ENCODE measurements around the gene RTN3.

Gene RTN3

DNA sequence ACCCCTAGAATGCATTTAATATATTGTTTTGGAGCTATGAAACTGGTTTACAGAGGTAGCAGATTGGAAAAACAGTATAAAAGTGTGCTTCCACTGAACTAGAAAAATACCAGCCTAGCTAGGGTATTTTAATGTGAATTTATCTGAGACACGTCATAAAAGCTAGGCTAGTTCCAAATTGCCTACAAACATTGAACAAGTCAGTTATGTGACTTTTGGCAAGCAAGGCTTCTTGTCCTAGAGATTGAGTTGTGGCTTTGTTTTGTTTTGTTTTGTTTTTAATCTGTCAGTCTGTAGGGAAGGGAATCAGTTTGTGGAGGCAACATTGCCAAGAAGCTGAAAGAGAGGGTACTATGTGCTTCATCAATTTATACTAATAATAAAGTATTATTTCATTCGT lies 24.2 kb downstream of the RTN3 start:
- no peak overlapping the region for H3K27ac Mint-ChIP-seq
- H3K27me3 Mint-ChIP-seq: no peaks in the 10 kb centered on the region
- H3K4me3 Mint-ChIP-seq: no peak overlapping the region
- peaks cover 10% of the 10 kb centered on the region for H3K4me1 Mint-ChIP-seq (ENCODE audit: low read depth)
- H3K9me3 Mint-ChIP-seq (ENCODE audit: low read depth): no peaks in the 10 kb centered on the region
- H3K36me3 Mint-ChIP-seq: peaks cover 2% of the 10 kb centered on the region

DNA sequence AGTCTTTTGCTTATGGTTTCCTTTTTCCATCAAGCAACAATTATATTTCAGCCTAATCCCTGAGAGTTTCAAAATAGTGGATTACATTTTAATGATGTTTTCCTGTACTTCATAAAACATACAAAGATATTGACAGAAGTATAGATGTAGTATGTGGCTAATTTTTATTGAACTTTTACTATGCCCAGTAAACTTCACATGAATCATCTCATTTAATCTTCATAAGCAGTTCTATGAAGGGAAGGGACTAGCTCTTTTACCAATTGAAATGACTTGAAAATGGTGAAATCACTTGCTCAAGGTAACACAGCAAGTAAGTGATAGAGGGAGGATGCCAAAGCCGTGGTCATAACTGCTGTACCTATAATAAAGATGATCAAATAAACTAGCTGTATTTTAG lies 27.5 kb downstream of the RTN3 start:
- no peaks in the 10 kb centered on the region for H3K9me3 Mint-ChIP-seq (ENCODE audit: low read depth)
- H3K27ac Mint-ChIP-seq: no peak overlapping the region
- no peak overlapping the region for H3K4me3 Mint-ChIP-seq
- no peaks in the 10 kb centered on the region for H3K27me3 Mint-ChIP-seq
- peaks cover 2% of the 10 kb centered on the region for H3K36me3 Mint-ChIP-seq
- peaks cover 10% of the 10 kb centered on the region for H3K4me1 Mint-ChIP-seq (ENCODE audit: low read depth)

DNA sequence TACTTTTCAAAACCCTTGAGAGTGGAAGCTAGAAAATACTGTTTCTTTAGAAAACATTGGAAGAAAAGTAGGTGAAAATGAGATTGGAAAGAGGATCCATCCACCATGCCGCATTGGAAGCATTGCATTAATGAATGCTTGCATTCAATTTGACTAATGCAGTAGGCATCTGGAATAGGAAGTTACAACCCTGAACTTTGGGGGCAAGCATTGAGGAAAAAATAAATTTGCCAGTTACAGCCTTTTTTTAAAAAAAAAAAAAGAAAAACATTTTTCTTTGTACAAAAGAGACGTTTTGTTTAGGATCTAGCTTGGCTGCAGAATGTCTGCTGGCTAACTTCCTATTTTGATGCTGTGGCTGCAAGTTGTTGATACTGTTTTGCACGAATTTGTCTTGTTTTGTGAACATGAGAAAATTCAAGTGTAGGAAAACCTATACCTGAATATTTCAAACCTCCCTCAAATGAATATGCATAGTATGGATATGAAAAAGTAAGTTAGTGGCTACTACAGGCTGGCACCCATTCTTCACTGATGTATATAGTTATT lies 28.1 kb downstream of the RTN3 start:
- no peak overlapping the region for H3K27ac Mint-ChIP-seq
- peaks cover 10% of the 10 kb centered on the region for H3K4me1 Mint-ChIP-seq (ENCODE audit: low read depth)
- peaks cover 2% of the 10 kb centered on the region for H3K36me3 Mint-ChIP-seq
- H3K27me3 Mint-ChIP-seq: no peaks in the 10 kb centered on the region
- no peaks in the 10 kb centered on the region for H3K9me3 Mint-ChIP-seq (ENCODE audit: low read depth)
- no peak overlapping the region for H3K4me3 Mint-ChIP-seq

DNA sequence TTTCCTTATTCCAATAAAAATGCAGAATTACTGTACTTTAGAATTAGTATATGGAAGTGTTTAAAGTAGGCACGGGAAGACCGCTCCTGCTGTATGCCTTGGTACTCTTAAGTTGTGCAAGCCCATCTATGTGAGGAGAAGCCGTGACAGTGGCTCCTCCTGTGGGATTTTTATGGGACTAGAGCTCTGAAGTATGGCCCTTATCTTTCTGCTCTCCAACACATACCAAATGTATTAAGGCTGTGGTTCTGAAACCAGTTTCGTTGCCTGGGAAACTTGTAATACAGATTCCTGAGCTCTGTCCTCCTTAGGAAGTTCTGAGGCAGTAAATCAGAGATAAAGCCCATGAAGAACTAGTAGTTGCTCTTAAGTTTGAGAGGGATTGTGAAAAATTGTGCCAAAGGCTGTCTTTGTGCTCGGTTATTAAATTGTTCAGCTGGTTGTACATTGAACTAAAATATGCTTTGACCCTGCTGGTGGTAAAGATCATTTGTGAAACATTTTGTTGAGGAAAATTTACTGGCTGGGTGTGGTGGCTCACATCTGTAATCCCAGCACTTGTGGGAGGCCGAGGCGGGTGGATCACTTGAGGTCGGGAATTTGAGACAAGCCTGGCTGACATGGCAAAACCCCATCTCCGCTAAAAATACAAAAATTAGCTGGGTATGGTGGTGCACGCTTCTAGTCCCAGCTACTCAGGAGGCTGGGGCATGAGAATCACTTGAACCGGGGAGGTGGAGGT lies 29.3 kb downstream of the RTN3 start:
- Mint-ChIP-seq H3K9me3 (ENCODE audit: low read depth) (no peaks in the 10 kb centered on the region), H3K4me3 (no peak overlapping the region), H3K4me1 (ENCODE audit: low read depth) (peaks cover 10% of the 10 kb centered on the region), H3K27ac (no peak overlapping the region), H3K36me3 (no peaks in the 10 kb centered on the region), H3K27me3 (no peaks in the 10 kb centered on the region)

DNA sequence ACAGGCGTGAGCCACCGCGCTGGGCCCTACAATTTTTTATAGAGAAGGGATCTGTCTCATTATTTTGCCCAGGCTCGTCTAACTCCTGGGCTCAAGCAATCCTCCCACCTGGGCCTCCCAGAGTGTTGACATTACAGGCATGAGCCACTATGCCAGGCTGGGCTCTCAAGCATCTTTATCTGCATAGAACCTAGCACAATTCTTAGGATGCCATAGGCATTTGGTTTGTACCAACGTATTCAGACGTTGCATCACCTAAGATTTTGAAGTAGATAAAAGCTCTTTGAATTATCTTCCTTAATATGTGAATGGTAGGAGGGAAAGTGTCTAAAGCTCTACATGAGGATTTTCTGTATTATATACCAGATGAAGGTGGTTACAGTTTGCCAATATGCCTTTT lies 30.5 kb downstream of the RTN3 start:
- no peaks in the 10 kb centered on the region for H3K36me3 Mint-ChIP-seq
- H3K4me3 Mint-ChIP-seq: no peak overlapping the region
- no peaks in the 10 kb centered on the region for H3K27me3 Mint-ChIP-seq
- H3K4me1 Mint-ChIP-seq (ENCODE audit: low read depth): peaks cover 10% of the 10 kb centered on the region
- H3K9me3 Mint-ChIP-seq (ENCODE audit: low read depth): no peaks in the 10 kb centered on the region
- no peak overlapping the region for H3K27ac Mint-ChIP-seq

DNA sequence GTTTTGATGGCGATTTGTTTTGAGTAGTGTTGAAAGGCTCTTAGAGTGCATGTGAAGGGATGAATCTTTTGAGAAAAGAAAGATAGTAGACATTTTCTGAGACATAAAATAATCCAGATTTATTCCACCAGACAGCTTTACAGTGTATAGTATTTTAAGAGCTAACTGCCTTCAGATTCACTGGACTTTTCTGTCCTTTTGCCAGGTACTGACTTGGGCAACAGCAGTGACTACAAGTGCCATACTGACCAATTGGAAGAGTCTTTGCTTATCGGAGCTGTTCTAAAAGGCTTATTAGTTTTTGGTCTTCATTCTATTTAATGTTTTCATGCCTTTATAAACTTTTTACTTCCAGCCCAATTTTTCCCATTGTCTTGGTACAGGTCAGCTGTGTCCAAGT lies 32.5 kb downstream of the RTN3 start:
- Mint-ChIP-seq H3K27me3 (no peaks in the 10 kb centered on the region), H3K4me1 (ENCODE audit: low read depth) (peaks cover 8% of the 10 kb centered on the region), H3K36me3 (no peaks in the 10 kb centered on the region), H3K27ac (no peak overlapping the region), H3K9me3 (ENCODE audit: low read depth) (no peaks in the 10 kb centered on the region), H3K4me3 (no peak overlapping the region)

DNA sequence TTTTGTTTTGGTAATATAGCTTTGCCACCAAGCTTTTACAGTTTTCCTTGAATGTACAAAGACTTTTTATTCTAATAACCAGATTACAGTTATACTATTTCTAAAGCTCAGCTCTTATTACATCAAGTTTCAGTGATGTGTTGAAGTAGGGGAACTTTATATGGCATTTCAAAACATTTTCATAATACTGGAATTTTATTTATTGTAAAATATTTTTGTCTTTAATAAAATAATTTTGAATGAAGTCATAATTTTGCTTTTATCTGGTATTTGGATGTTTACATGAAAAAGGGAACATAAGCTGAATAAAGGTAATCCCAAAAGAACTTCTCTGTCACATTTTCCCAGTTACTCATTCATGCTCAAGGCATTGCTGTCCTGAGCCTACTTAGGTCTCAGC lies 34.7 kb downstream of the RTN3 start:
- H3K9me3 Mint-ChIP-seq (ENCODE audit: low read depth): no peaks in the 10 kb centered on the region
- peaks cover 2% of the 10 kb centered on the region for H3K4me1 Mint-ChIP-seq (ENCODE audit: low read depth)
- H3K36me3 Mint-ChIP-seq: peaks cover 3% of the 10 kb centered on the region
- no peak overlapping the region for H3K4me3 Mint-ChIP-seq
- H3K27ac Mint-ChIP-seq: no peak overlapping the region
- no peaks in the 10 kb centered on the region for H3K27me3 Mint-ChIP-seq

DNA sequence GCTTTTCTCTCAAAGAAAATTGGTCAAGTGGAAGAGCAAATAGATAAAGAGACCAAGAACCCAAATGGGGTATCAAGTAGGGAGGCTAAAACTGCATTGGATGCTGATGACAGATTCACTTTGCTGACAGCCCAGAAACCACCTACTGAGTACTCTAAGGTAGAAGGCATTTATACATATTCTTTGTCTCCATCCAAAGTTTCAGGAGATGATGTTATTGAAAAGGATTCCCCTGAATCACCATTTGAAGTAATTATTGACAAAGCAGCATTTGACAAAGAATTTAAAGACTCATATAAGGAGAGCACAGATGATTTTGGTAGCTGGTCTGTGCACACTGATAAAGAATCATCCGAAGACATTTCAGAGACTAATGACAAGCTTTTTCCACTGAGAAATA lies 37.7 kb downstream of the RTN3 start:
- peaks cover 2% of the 10 kb centered on the region for H3K4me1 Mint-ChIP-seq (ENCODE audit: low read depth)
- no peak overlapping the region for H3K4me3 Mint-ChIP-seq
- H3K27ac Mint-ChIP-seq: no peak overlapping the region
- H3K36me3 Mint-ChIP-seq: peaks cover 3% of the 10 kb centered on the region
- H3K9me3 Mint-ChIP-seq (ENCODE audit: low read depth): no peaks in the 10 kb centered on the region
- no peaks in the 10 kb centered on the region for H3K27me3 Mint-ChIP-seq

DNA sequence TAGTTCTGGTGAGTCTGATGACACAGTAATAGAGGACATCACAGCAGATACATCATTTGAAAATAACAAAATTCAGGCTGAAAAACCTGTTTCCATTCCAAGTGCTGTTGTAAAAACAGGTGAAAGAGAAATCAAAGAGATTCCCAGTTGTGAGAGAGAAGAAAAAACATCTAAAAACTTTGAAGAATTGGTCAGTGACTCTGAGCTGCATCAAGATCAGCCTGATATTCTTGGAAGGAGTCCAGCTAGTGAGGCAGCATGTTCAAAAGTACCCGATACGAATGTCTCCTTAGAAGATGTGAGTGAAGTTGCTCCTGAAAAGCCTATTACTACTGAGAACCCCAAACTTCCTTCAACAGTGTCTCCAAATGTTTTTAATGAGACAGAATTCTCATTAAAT lies 38.7 kb downstream of the RTN3 start:
- Mint-ChIP-seq H3K27me3 (no peaks in the 10 kb centered on the region), H3K4me3 (no peak overlapping the region), H3K27ac (no peak overlapping the region), H3K4me1 (ENCODE audit: low read depth) (peaks cover under 1% of the 10 kb centered on the region), H3K36me3 (peaks cover 3% of the 10 kb centered on the region), H3K9me3 (ENCODE audit: low read depth) (no peaks in the 10 kb centered on the region)

DNA sequence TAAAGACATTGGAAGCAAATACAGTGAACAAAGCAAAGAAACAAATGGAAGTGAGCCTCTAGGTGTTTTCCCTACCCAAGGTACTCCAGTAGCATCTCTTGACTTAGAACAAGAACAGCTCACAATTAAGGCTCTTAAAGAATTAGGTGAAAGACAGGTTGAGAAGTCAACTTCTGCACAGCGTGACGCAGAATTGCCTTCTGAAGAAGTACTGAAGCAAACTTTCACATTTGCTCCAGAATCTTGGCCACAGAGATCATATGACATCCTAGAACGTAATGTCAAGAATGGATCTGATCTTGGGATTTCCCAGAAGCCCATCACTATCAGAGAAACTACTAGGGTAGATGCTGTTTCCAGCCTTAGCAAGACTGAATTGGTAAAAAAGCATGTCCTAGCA lies 39.3 kb downstream of the RTN3 start:
- no peaks in the 10 kb centered on the region for H3K9me3 Mint-ChIP-seq (ENCODE audit: low read depth)

DNA sequence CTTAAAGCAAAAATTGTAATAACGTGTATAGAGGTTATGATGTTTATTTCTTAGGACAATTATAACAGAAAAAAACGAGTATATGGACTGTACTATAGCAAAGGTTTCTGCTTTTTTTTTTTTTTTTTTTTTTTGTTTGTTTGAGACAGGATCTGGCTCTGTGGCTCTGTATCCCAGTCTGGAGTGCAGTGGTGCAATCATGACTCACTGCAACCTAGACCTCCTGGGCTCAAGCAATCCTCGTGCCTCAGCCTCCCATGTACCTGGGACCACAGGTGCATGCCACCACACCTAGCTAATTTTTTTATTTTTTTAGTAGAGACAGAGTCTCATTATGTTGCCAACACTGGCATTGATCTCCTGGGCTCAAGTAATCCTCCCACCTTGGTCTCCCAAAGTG lies 48.0 kb downstream of the RTN3 start:
- H3K27me3 Mint-ChIP-seq: no peaks in the 10 kb centered on the region
- H3K36me3 Mint-ChIP-seq: peaks cover 4% of the 10 kb centered on the region
- H3K4me3 Mint-ChIP-seq: no peak overlapping the region
- no peaks in the 10 kb centered on the region for H3K9me3 Mint-ChIP-seq (ENCODE audit: low read depth)
- H3K4me1 Mint-ChIP-seq (ENCODE audit: low read depth): no peaks in the 10 kb centered on the region
- H3K27ac Mint-ChIP-seq: no peak overlapping the region

More for the DNA sequence above, 39.3 kb downstream of the RTN3 start:
- Mint-ChIP-seq H3K27me3 (no peaks in the 10 kb centered on the region), H3K4me3 (no peak overlapping the region), H3K27ac (no peak overlapping the region), H3K4me1 (ENCODE audit: low read depth) (no peaks in the 10 kb centered on the region), H3K36me3 (peaks cover 3% of the 10 kb centered on the region)

DNA sequence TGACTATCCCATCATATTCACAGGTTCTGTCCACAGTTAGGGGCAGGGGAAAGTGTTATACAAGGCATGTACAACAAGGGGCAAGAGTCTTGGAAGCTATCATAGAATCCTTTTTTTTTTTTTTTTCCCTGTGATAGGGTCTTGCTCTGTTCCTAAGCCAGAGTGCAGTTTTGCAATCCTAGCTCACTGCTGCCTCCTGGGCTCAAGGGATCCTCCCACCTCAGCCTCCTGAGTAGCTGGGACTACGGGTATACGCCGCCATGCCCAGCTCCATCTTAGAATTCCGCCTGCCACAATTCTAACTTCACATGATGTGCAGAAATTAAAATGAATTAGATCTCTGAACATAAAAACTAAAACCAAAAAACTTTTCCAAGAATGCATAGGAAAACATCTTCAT lies 55.6 kb downstream of the RTN3 start:
- no peak overlapping the region for H3K4me3 Mint-ChIP-seq
- no peaks in the 10 kb centered on the region for H3K27me3 Mint-ChIP-seq
- no peak overlapping the region for H3K27ac Mint-ChIP-seq

DNA sequence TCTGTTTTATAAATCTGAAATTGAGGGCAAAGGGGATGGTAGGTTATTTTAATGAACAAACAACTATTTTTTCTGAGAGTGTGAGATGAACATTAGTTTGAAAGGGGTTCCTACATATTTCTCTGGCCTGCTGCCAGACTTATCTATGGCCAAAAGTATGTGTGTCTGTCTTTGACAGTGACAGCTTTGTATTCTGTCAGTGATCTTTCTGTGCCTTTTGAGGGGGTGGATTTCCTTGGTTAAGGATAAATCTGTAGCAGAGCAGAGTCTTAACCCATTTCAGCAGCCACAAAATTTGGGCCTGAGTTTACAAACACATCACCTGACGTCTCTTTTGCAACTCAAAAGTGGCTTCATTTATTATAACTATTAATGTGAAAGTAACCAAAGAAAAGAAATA lies 56.4 kb downstream of the RTN3 start:
- H3K27ac Mint-ChIP-seq: no peak overlapping the region
- peaks cover 2% of the 10 kb centered on the region for H3K4me1 Mint-ChIP-seq (ENCODE audit: low read depth)
- H3K4me3 Mint-ChIP-seq: no peak overlapping the region

More for the DNA sequence above, 55.6 kb downstream of the RTN3 start:
- H3K36me3 Mint-ChIP-seq: no peaks in the 10 kb centered on the region
- no peaks in the 10 kb centered on the region for H3K9me3 Mint-ChIP-seq (ENCODE audit: low read depth)
- H3K4me1 Mint-ChIP-seq (ENCODE audit: low read depth): peaks cover 2% of the 10 kb centered on the region

DNA sequence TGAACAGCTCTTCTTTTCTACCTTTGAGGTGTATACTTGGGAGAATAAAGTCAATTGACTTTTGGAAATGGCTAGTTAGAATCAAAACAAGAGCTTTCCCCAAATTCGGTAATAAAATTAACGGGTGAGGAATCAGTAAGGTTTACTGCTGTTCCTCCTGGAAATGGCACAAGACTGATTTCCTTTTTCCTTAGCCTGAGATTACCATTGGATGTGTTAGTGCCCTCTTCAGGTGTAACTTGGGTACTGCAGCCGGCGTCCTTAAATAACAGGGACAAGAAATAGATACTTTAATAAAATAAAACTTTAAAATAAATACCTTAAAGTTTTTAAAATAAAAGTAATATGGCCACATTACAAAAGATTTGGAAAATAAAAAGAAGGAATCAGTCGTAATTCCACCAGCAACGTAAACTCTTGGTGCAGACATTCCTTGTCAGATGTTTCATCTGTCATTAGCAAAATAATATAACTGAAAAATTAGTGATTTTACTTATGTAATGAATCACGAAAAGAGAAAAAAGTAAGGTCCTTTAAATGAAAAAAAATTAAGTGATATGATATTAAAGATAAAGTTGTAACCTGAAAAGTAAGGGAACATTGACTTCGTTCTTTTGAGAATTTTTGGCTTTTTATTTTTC lies 57.5 kb downstream of the RTN3 start:
- Mint-ChIP-seq H3K4me3 (no peak overlapping the region), H3K36me3 (no peaks in the 10 kb centered on the region), H3K4me1 (ENCODE audit: low read depth) (peaks cover 2% of the 10 kb centered on the region), H3K27ac (no peak overlapping the region), H3K9me3 (ENCODE audit: low read depth) (no peaks in the 10 kb centered on the region), H3K27me3 (no peaks in the 10 kb centered on the region)

More for the DNA sequence above, 56.4 kb downstream of the RTN3 start:
- Mint-ChIP-seq H3K36me3 (no peaks in the 10 kb centered on the region), H3K27me3 (no peaks in the 10 kb centered on the region), H3K9me3 (ENCODE audit: low read depth) (no peaks in the 10 kb centered on the region)

DNA sequence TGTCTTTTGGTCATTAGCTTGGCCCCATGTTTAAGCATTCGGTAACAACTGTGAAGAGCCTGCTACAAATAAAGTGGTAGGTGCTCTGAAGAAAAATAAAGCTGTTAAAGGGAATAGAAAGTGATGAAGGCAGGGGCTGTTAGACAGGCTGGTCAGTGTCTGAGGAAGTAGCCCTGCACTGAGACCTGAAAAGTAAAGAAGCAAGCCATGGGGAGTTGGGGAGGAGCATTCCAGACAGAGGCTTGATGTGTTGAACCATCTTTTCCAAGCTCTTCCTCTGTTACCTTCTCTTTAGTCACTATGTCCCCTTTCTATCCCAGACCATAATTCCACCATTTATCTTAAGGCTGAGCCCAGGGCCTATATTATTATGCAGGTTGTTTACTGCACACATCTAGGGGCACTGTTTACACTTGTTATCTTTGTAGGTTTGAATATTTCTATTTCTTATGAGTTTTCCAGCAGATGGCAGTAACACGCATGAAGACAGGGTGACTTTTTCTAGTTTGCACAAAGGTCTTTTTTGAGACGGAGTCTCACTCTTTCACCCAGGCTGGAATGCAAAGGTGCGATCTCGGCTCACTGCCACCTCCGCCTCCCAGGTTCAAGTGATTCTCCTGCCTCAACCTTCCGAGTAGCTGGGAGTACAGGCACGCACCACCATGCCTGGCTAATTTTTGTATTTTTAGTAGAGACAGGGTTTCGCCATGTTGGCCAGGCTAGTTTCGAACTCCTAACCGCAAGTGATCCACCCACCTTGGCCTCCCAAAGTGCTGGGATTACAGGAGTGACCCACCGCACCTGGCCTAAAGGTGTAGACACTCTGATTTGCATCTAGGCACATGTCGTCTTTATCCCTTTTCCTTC lies 64.2 kb downstream of the RTN3 start:
- Mint-ChIP-seq H3K9me3 (ENCODE audit: low read depth) (no peaks in the 10 kb centered on the region), H3K4me3 (no peak overlapping the region), H3K36me3 (peaks cover 3% of the 10 kb centered on the region), H3K4me1 (ENCODE audit: low read depth) (no peaks in the 10 kb centered on the region), H3K27me3 (no peaks in the 10 kb centered on the region), H3K27ac (no peak overlapping the region)
